GM23248 (cell line): ENCODE data around the gene PCTP. TPM values are rescaled to one million over a fixed set of nuclear protein-coding genes. Genes with fewer than 3 reads are reported as not detected.

ENCODE experiments used
- DNase-seq: peaks from one replicate; pipeline ENCODE4 v3.0.0-alpha.2; 2015
- H2AFZ ChIP-seq: fragments of 200-600 bp; sonication (generic); 2 replicates; pipeline ENCODE4 v1.6.1; 2016; ENCODE audit warnings: antibody characterized with exemption
- H3F3A ChIP-seq: fragments of 200-600 bp; sonication (generic); 2 replicates; pipeline ENCODE4 v1.6.1; 2016; ENCODE audit warnings: mild to moderate bottlenecking, antibody characterized with exemption, mixed run types; ENCODE audit not compliant: insufficient read depth
- H3K27ac ChIP-seq: fragments of 200-600 bp; sonication (generic); 2 replicates; pipeline ENCODE4 v1.5.1; 2016; ENCODE audit warnings: mild to moderate bottlenecking
- H3K27me3 ChIP-seq: fragments of 200-600 bp; sonication (generic); replicated peaks from 2 replicates; pipeline ENCODE4 v1.6.1; 2016; ENCODE audit warnings: mild to moderate bottlenecking; ENCODE audit not compliant: insufficient read depth
- H3K36me3 ChIP-seq: fragments of 200-600 bp; sonication (generic); 2 replicates; pipeline ENCODE4 v1.6.1; 2016; ENCODE audit warnings: low read depth, mild to moderate bottlenecking
- H3K4me1 ChIP-seq: fragments of 200-600 bp; sonication (generic); 2 replicates; pipeline ENCODE4 v1.6.1; 2016; ENCODE audit warnings: mild to moderate bottlenecking; ENCODE audit not compliant: insufficient read depth
- H3K4me2 ChIP-seq: fragments of 200-600 bp; sonication (generic); one replicate; pipeline ENCODE4 v1.6.1; 2016; ENCODE audit warnings: mild to moderate bottlenecking; ENCODE audit not compliant: unreplicated experiment
- H3K4me3 ChIP-seq: fragments of 200-600 bp; sonication (generic); 2 replicates; pipeline ENCODE4 v1.5.1; 2016; ENCODE audit warnings: mild to moderate bottlenecking
- H3K79me2 ChIP-seq: fragments of 200-600 bp; sonication (generic); 2 replicates; pipeline ENCODE4 v1.6.1; 2016; ENCODE audit warnings: mild to moderate bottlenecking; ENCODE audit not compliant: insufficient read depth
- H3K9ac ChIP-seq: fragments of 200-600 bp; sonication (generic); 2 replicates; pipeline ENCODE4 v1.6.1; 2016; ENCODE audit warnings: mild to moderate bottlenecking
- H3K9me2 ChIP-seq: fragments of 200-600 bp; sonication (generic); 2 replicates; pipeline ENCODE4 v1.6.1; 2016; ENCODE audit warnings: mixed run types, mild to moderate bottlenecking, moderate library complexity; ENCODE audit not compliant: insufficient read depth
- H3K9me3 ChIP-seq: fragments of 200-600 bp; sonication (generic); one replicate; pipeline ENCODE4 v1.6.1; 2017; ENCODE audit warnings: low read depth
- H4K20me1 ChIP-seq: fragments of 200-600 bp; sonication (generic); 2 replicates; pipeline ENCODE4 v1.6.0; 2016; ENCODE audit not compliant: insufficient read depth
- EZH2 ChIP-seq: fragments of 200-600 bp; sonication (generic); IDR thresholded peaks from 2 replicates; pipeline ENCODE4 v1.6.1; 2018; ENCODE audit warnings: antibody characterized with exemption, mild to moderate bottlenecking; ENCODE audit not compliant: insufficient read depth, poor library complexity, severe bottlenecking
- EZH2phosphoT487 ChIP-seq: fragments of 200-600 bp; sonication (generic); IDR thresholded peaks from 2 replicates; pipeline ENCODE4 v1.6.1; 2018; ENCODE audit warnings: antibody characterized with exemption, moderate library complexity, mild to moderate bottlenecking, low read depth; ENCODE audit not compliant: insufficient read depth
- WGBS, 2 experiments: methylation state at CpG; one replicate each; pipeline ENCODE4 v1.1.6; 2015 to 2017; ENCODE audit warnings: low lambda C conversion rate in 2 of 2, low coverage in 1 of 2; ENCODE audit errors: missing lambda C conversion rate in 2 of 2; 5-methylcytosine and 5-hydroxymethylcytosine counted together
- in situ Hi-C: fragments of 300-500 bp; cut with MboI; formaldehyde crosslinking; loops from 2 replicates; pipeline ENCODE4 v1.15.0; 2020
- polyA plus RNA-seq: library from polyadenylated mRNA; unstranded; fragments of >200 nt; fragmentation: Nextera tagmentation; extraction: Ambion mirVana; gene quantifications from 2 replicates; pipeline ENCODE4 v1.2.1, GENCODE V29; 2016
- total RNA-seq: library from RNA; depleted of rRNA; stranded (reverse); fragments of >200 nt; shearing (Covaris generic); gene quantifications from 2 replicates; pipeline ENCODE4 v1.2.3, GENCODE V29; 2014

Gene PCTP
- total and polyA plus RNA-seq, 2 experiments from 2014 or later: 6.9 to 7.9 TPM

DNA sequence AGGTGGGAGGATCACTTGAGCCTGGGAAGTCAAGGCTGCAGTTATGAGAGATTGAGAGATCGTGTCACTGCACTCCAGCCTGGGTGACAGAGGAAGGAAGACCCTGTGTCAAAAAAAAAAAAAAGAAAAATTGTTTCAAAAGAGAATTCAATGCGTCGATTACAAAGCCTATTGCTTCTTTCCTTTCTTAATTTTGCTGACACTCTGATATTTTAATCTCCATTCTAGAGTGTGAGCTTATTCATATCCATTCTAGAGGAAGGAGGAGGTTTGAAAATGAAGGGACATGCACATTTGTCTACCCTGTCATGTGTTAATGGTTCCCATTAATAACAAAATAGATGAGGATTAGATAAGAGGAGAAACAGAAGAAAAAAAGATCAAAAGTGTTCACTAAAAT lies 63.1 kb downstream of the PCTP start:
- in situ Hi-C loops: no loop called here
- DNase-seq: no peak
- Histone ChIP-seq H3K9me3 (no peaks in the 10 kb centered on the region), H4K20me1 (no peaks in the 10 kb centered on the region), H3K4me1 (no peaks in the 10 kb centered on the region), H3K27me3 (no peaks in the 10 kb centered on the region), H3K36me3 (no peaks in the 10 kb centered on the region), H3K9ac (no peak overlapping the region), H3K27ac (no peak overlapping the region), H3K4me2 (no peak overlapping the region), H3K9me2 (no peaks in the 10 kb centered on the region), H3F3A (no peaks in the 10 kb centered on the region), H3K79me2 (no peaks in the 10 kb centered on the region), H2AFZ (no peak overlapping the region), H3K4me3 (no peak overlapping the region)
- no peak for TF ChIP-seq EZH2
- no peak for TF ChIP-seq EZH2phosphoT487
- 70 to 75% methylated on average over 3 of the region's 3 CpGs for whole genome bisulfite sequencing, 2 experiments

DNA sequence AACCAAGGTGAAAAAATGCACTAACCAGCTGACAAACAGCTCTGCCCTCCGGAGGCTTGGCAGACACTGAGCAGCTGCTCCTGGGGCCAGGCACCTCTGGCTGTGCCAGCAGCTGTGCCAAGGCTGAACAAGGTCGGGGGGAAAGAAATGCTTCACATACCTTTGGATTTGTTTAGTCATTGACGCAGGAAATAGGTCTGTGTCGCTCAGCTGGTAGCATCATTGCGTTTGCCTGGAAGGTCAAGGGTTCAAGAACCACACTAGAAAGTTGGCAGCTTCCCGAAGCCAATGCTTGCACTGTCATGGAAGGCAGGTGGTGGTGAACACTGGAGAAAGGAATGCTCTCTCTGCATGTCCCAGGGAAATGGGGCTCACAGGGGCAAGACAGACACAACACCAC lies 63.5 kb downstream of the PCTP start:
- no peaks in the 10 kb centered on the region for H3K9me2 ChIP-seq
- H3K4me3 ChIP-seq: no peak overlapping the region
- H3F3A ChIP-seq: no peaks in the 10 kb centered on the region
- H4K20me1 ChIP-seq: no peaks in the 10 kb centered on the region
- H3K27ac ChIP-seq: no peak overlapping the region
- no peak overlapping the region for H3K4me2 ChIP-seq
- no peaks in the 10 kb centered on the region for H3K4me1 ChIP-seq
- no peak overlapping the region for H2AFZ ChIP-seq
- no peak overlapping the region for H3K9ac ChIP-seq
- no peaks in the 10 kb centered on the region for H3K79me2 ChIP-seq
- H3K27me3 ChIP-seq: no peaks in the 10 kb centered on the region
- no peak for DNase-seq
- in situ Hi-C loops: no loop called here
- no peaks in the 10 kb centered on the region for H3K9me3 ChIP-seq
- WGBS, 2 experiments: 52 to 64% methylated on average over 6 of the region's 6 CpGs
- TF ChIP-seq EZH2phosphoT487 (no peak), EZH2 (no peak)
- H3K36me3 ChIP-seq: no peaks in the 10 kb centered on the region

GRCh38 chr17:55816532-55817396 lies 65.9 kb downstream of the PCTP start:
- TF ChIP-seq EZH2 (no peak), EZH2phosphoT487 (no peak)
- no peak overlapping the region for H2AFZ ChIP-seq
- no peaks in the 10 kb centered on the region for H3K9me2 ChIP-seq
- no peak overlapping the region for H3K9ac ChIP-seq
- no peak overlapping the region for H3K4me2 ChIP-seq
- WGBS, 2 experiments: 15 to 18% methylated on average over 8 of the region's 8 CpGs
- in situ Hi-C loops: no loop called here
- H3K36me3 ChIP-seq: no peaks in the 10 kb centered on the region
- no peaks in the 10 kb centered on the region for H4K20me1 ChIP-seq
- no peaks in the 10 kb centered on the region for H3K79me2 ChIP-seq
- no peaks in the 10 kb centered on the region for H3K27me3 ChIP-seq
- no peak overlapping the region for H3K4me3 ChIP-seq
- no peaks in the 10 kb centered on the region for H3K9me3 ChIP-seq
- H3F3A ChIP-seq: no peaks in the 10 kb centered on the region
- no peaks in the 10 kb centered on the region for H3K4me1 ChIP-seq
- no peak overlapping the region for H3K27ac ChIP-seq
- DNase-seq: no peak

DNA sequence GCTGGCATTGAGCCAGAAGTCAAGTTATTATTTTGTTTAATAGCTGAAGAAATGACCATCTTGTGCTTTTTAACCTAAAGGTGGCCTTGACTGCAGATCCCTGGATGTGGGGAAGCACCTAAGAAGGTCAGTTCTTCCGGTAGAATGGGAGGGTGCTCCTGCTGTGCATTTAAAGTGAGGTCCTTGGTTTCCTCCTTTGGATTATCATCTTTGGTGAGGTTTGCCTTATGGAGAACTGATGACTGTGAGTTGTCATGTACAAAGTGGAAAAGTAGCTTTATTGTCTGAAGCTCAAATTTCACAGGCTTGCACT lies 66.5 kb downstream of the PCTP start:
- H4K20me1 ChIP-seq: no peaks in the 10 kb centered on the region
- H3K4me1 ChIP-seq: no peaks in the 10 kb centered on the region
- no peak overlapping the region for H2AFZ ChIP-seq
- H3K4me2 ChIP-seq: no peak overlapping the region
- no peaks in the 10 kb centered on the region for H3F3A ChIP-seq
- H3K9me3 ChIP-seq: no peaks in the 10 kb centered on the region
- TF ChIP-seq EZH2 (no peak), EZH2phosphoT487 (no peak)
- no peak overlapping the region for H3K9ac ChIP-seq
- in situ Hi-C loops: no loop called here
- WGBS, 2 experiments: 63 to 73% methylated on average over 1 of the region's 1 CpG
- no peak for DNase-seq
- no peaks in the 10 kb centered on the region for H3K36me3 ChIP-seq
- H3K4me3 ChIP-seq: no peak overlapping the region
- H3K27ac ChIP-seq: no peak overlapping the region
- no peaks in the 10 kb centered on the region for H3K27me3 ChIP-seq
- no peaks in the 10 kb centered on the region for H3K9me2 ChIP-seq
- no peaks in the 10 kb centered on the region for H3K79me2 ChIP-seq

DNA sequence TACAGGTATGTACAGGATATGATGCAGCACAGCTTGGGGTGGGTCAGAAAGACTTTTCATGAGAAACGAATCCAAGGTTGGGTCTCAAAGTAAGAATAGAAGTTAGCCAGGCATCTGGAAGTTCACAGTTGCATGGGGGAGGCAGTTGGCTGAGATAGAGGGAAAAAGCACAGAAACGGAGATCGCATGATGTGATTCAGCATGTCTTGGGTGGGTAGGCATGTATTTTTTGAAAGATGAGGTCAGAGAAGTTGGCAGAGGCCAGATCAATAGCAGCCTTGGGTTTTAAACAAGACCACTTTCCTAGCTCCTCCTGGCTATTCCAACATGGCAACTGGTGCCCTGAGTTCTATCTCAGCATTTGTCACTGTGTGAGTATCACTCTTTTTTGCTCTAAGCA lies 67.2 kb downstream of the PCTP start:
- Histone ChIP-seq H3K9me3 (no peaks in the 10 kb centered on the region), H3F3A (no peaks in the 10 kb centered on the region), H3K79me2 (no peaks in the 10 kb centered on the region), H3K27ac (no peak overlapping the region), H3K4me2 (no peak overlapping the region), H3K9me2 (no peaks in the 10 kb centered on the region), H4K20me1 (no peaks in the 10 kb centered on the region), H3K27me3 (no peaks in the 10 kb centered on the region), H2AFZ (no peak overlapping the region), H3K36me3 (no peaks in the 10 kb centered on the region), H3K4me1 (no peaks in the 10 kb centered on the region), H3K9ac (no peak overlapping the region), H3K4me3 (no peak overlapping the region)
- no peak for DNase-seq
- TF ChIP-seq EZH2phosphoT487 (no peak), EZH2 (no peak)
- 36 to 48% methylated on average over 3 of the region's 3 CpGs for WGBS, 2 experiments
- in situ Hi-C loops: no loop called here
